ENCODE measurements around the gene MBD5. TPM values are rescaled to one million over a fixed set of nuclear protein-coding genes. Genes with fewer than 3 reads are reported as not detected.

The MBD5 gene
- total and polyA plus RNA-seq, 4 donors = 2.0 to 15.9 (median 9.5) TPM

- no peak overlapping the region for H3K9ac ChIP-seq (ENCODE audit: low read depth in 1 of 2, low read length in 2 of 2)
- no peaks in the 10 kb centered on the region for H3K36me3 ChIP-seq (ENCODE audit: control insufficient read depth in 4 of 4, insufficient read depth in 3 of 4, low read depth in 1 of 4, low read length in 3 of 4)
- no peaks in the 10 kb centered on the region for H3K9me3 ChIP-seq (ENCODE audit: control insufficient read depth in 4 of 4, low read length in 3 of 4)
- H3K4me3 ChIP-seq (ENCODE audit: low read depth in 1 of 3, low read length in 3 of 3) = no peak overlapping the region
- no peaks in the 10 kb centered on the region for H3K4me1 ChIP-seq (ENCODE audit: control insufficient read depth in 4 of 4, insufficient read depth in 4 of 4, low read length in 3 of 4)
- no peak overlapping the region for H3K27ac ChIP-seq (ENCODE audit: low read depth in 1 of 2, low read length in 2 of 2)
- no peak for TF ChIP-seq GABPA (IDR thresholded peaks at IDR 0.05 in 1 of 2, conservative IDR thresholded peaks at IDR 0.05 in 1 of 2)
- TF ChIP-seq SP1 (IDR thresholded peaks at IDR 0.05) = no peak
- no peak for TF ChIP-seq EGR1 (IDR thresholded peaks at IDR 0.05; ENCODE audit: low read depth in 2 of 2)
- no peaks in the 10 kb centered on the region for H3K27me3 ChIP-seq (ENCODE audit: control insufficient read depth in 4 of 4, insufficient read depth in 4 of 4, low read length in 3 of 4)
- no peak for DNase-seq (ENCODE audit: low spot score)
Measured at GRCh38 chr2:148459377-148459778, 438.5 kb downstream of the MBD5 start.

- Histone ChIP-seq H3K4me1 (ENCODE audit: control insufficient read depth in 4 of 4, insufficient read depth in 4 of 4, low read length in 3 of 4) (no peaks in the 10 kb centered on the region), H3K27ac (ENCODE audit: low read depth in 1 of 2, low read length in 2 of 2) (no peak overlapping the region), H3K9me3 (ENCODE audit: control insufficient read depth in 4 of 4, low read length in 3 of 4) (no peaks in the 10 kb centered on the region), H3K4me3 (ENCODE audit: low read depth in 1 of 3, low read length in 3 of 3) (no peak overlapping the region), H3K9ac (ENCODE audit: low read depth in 1 of 2, low read length in 2 of 2) (no peak overlapping the region), H3K27me3 (ENCODE audit: control insufficient read depth in 4 of 4, insufficient read depth in 4 of 4, low read length in 3 of 4) (no peaks in the 10 kb centered on the region), H3K36me3 (ENCODE audit: control insufficient read depth in 4 of 4, insufficient read depth in 3 of 4, low read depth in 1 of 4, low read length in 3 of 4) (peaks cover 0 to 3% (median 0%) of the 10 kb centered on the region in 4 donors)
- TF ChIP-seq REST (IDR thresholded peaks at IDR 0.05) = no peak
- 94% methylated on average over 4 of the region's 4 CpGs for WGBS
- no peak for DNase-seq (ENCODE audit: low spot score)
Measured at GRCh38 chr2:148461876-148462275, 441.0 kb downstream of the MBD5 start.

GRCh38 chr2:148475626-148476025 is 454.7 kb downstream of the MBD5 start:
- Histone ChIP-seq H3K4me1 (ENCODE audit: control insufficient read depth in 4 of 4, insufficient read depth in 4 of 4, low read length in 3 of 4) (no peaks in the 10 kb centered on the region), H3K36me3 (ENCODE audit: control insufficient read depth in 4 of 4, insufficient read depth in 3 of 4, low read depth in 1 of 4, low read length in 3 of 4) (no peaks in the 10 kb centered on the region), H3K27me3 (ENCODE audit: control insufficient read depth in 4 of 4, insufficient read depth in 4 of 4, low read length in 3 of 4) (no peaks in the 10 kb centered on the region), H3K9me3 (ENCODE audit: control insufficient read depth in 4 of 4, low read length in 3 of 4) (no peaks in the 10 kb centered on the region), H3K9ac (ENCODE audit: low read depth in 1 of 2, low read length in 2 of 2) (no peak overlapping the region), H3K27ac (ENCODE audit: low read depth in 1 of 2, low read length in 2 of 2) (no peak overlapping the region), H3K4me3 (ENCODE audit: low read depth in 1 of 3, low read length in 3 of 3) (no peak overlapping the region)
- no peak for TF ChIP-seq ZBTB33 (IDR thresholded peaks at IDR 0.05)
- no peak for TF ChIP-seq HNF4A (conservative IDR thresholded peaks at IDR 0.05)
- no peak for TF ChIP-seq EGR1 (IDR thresholded peaks at IDR 0.05; ENCODE audit: low read depth in 2 of 2)
- DNase-seq (ENCODE audit: low spot score) = no peak
- WGBS = 76% methylated on average over 1 of the region's 1 CpG

GRCh38 chr2:148479398-148479797 is 458.5 kb downstream of the MBD5 start:
- no peak overlapping the region for H3K27ac ChIP-seq (ENCODE audit: low read depth in 1 of 2, low read length in 2 of 2)
- H3K4me1 ChIP-seq (ENCODE audit: control insufficient read depth in 4 of 4, insufficient read depth in 4 of 4, low read length in 3 of 4) = no peaks in the 10 kb centered on the region
- H3K4me3 ChIP-seq (ENCODE audit: low read depth in 1 of 3, low read length in 3 of 3) = no peak overlapping the region
- H3K9me3 ChIP-seq (ENCODE audit: control insufficient read depth in 4 of 4, low read length in 3 of 4) = no peaks in the 10 kb centered on the region
- H3K9ac ChIP-seq (ENCODE audit: low read depth in 1 of 2, low read length in 2 of 2) = no peak overlapping the region
- H3K36me3 ChIP-seq (ENCODE audit: control insufficient read depth in 4 of 4, insufficient read depth in 3 of 4, low read depth in 1 of 4, low read length in 3 of 4) = no peaks in the 10 kb centered on the region
- H3K27me3 ChIP-seq (ENCODE audit: control insufficient read depth in 4 of 4, insufficient read depth in 4 of 4, low read length in 3 of 4) = no peaks in the 10 kb centered on the region
- WGBS = 76% methylated on average over 3 of the region's 3 CpGs
- TF ChIP-seq FOXA2 (IDR thresholded peaks at IDR 0.05) = no peak
- no peak for TF ChIP-seq ATF3 (IDR thresholded peaks at IDR 0.05)
- TF ChIP-seq EGR1 (IDR thresholded peaks at IDR 0.05; ENCODE audit: low read depth in 2 of 2) = no peak
- no peak for TF ChIP-seq REST (IDR thresholded peaks at IDR 0.05)
- no peak for TF ChIP-seq MAX (IDR thresholded peaks at IDR 0.05)
- no peak for DNase-seq (ENCODE audit: low spot score)

Data from liver (tissue), 9 donors.